Coronary artery (tissue), 2 donors: Measurements from ENCODE around the gene TEDC2.

Experiments used
- DNase-seq: peaks from one replicate; pipeline ENCODE4 v3.0.0-alpha.2; 2017; ENCODE audit warnings: low spot score
- H3K27ac ChIP-seq, 2 donors: fragments of 200-600 bp; sonication (generic); one replicate each; pipeline ENCODE4 v1.5.1; 2016 to 2019
- H3K4me3 ChIP-seq: fragments of 200-600 bp; sonication (generic); 2 replicates; pipeline ENCODE4 v1.5.1; 2016; ENCODE audit warnings: mild to moderate bottlenecking, moderate library complexity
- CTCF ChIP-seq: fragments of 200-600 bp; sonication (generic); IDR thresholded peaks from one replicate; pipeline ENCODE4 v1.5.1; 2019; ENCODE audit warnings: antibody characterized with exemption

The TEDC2 gene

DNA sequence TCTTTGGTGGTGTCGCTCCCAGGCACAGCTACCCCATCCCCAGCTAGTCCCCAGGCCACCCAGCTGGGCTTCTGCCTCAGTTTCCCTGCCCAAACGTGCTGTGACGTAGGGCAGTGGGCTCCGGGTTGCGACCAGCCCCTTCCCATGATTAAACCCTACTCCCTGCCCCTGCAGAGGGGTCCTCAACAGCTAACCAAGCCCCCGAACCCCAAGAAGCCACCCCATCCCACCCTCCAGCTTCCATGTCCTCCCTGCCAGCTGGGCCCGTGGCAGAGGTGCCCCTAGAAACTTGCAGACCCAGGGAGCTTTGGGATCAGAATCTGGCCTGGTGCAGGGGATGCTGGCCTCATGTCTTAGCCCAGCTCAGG lies 10.3 kb downstream of the TEDC2 start:
- no peak overlapping the region for H3K4me3 ChIP-seq
- H3K27ac ChIP-seq, result no peak overlapping the region
- no peak for TF ChIP-seq CTCF
- no peak for DNase-seq

- Histone ChIP-seq H3K4me3 (peak overlapping the region; percentile 64), H3K27ac (no peak overlapping the region)
- TF ChIP-seq CTCF, result no peak
- DNase-seq, result no peak
Observed at GRCh38 chr16:2470603-2471015, 10.7 kb downstream of the TEDC2 start.

DNA sequence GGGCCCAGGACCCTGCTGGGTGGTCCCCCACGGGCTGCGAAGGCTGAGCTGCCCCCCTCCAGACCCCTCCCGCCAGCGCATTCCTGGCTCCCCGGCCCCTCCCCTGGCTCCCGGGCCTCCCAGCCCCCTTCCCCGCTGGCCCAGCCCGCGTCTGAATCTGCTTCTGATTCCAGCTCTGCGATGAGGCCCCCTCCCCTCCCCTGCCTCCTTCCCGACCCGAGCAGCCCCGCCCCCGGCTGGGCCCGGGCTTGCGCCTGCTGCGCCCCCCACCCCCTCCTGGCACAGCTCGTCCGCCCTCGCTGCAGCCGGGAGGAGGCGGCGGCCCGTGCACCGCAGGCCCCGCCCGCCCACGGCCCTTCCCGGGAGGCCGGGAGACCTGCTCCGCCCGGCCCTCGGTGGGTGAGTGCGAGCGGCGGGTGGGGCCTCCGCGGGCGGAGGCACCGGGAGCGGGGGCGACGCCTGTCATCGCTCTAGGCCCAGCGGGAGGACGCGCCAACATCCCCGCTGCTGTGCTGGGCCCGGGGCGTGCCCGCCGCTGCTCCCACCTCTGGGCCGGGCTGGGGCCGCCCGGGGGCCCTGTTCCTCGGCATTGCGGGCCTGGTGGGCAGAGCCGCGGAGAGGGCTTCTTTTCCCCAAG lies 11.2 kb downstream of the TEDC2 start, which contains the start of gene NTN3:
NTN3 (plus strand) TSS at position 282 of the 637 bp plus-strand sequence. CDS start 405 bp downstream, outside the sequence.
- peak within 1 kb of the TSS; percentile 64 for H3K4me3 ChIP-seq

DNA sequence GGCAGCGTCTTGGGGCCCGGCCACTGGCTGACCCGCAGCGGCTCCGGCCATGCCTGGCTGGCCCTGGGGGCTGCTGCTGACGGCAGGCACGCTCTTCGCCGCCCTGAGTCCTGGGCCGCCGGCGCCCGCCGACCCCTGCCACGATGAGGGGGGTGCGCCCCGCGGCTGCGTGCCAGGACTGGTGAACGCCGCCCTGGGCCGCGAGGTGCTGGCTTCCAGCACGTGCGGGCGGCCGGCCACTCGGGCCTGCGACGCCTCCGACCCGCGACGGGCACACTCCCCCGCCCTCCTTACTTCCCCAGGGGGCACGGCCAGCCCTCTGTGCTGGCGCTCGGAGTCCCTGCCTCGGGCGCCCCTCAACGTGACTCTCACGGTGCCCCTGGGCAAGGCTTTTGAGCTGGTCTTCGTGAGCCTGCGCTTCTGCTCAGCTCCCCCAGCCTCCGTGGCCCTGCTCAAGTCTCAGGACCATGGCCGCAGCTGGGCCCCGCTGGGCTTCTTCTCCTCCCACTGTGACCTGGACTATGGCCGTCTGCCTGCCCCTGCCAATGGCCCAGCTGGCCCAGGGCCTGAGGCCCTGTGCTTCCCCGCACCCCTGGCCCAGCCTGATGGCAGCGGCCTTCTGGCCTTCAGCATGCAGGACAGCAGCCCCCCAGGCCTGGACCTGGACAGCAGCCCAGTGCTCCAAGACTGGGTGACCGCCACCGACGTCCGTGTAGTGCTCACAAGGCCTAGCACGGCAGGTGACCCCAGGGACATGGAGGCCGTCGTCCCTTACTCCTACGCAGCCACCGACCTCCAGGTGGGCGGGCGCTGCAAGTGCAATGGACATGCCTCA lies 12.0 kb downstream of the TEDC2 start:
- DNase-seq, result no peak
- Histone ChIP-seq H3K27ac (no peak overlapping the region), H3K4me3 (peak overlapping the region; percentile 64)
- TF ChIP-seq CTCF, result no peak

More for the DNA sequence above, 11.2 kb downstream of the TEDC2 start, which contains the start of gene NTN3:
- DNase-seq, result no peak
- no peak for TF ChIP-seq CTCF
- no peak within 1 kb of the TSS for H3K27ac ChIP-seq

DNA sequence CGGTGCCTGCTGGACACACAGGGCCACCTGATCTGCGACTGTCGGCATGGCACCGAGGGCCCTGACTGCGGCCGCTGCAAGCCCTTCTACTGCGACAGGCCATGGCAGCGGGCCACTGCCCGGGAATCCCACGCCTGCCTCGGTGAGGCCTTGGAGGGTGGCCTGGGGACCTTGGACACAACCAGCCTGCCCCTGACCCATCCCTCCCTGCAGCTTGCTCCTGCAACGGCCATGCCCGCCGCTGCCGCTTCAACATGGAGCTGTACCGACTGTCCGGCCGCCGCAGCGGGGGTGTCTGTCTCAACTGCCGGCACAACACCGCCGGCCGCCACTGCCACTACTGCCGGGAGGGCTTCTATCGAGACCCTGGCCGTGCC lies 12.6 kb downstream of the TEDC2 start:
- H3K27ac ChIP-seq, result no peak overlapping the region
- no peak overlapping the region for H3K4me3 ChIP-seq
- DNase-seq, result no peak
- no peak for TF ChIP-seq CTCF

GRCh38 chr16:2472885-2473445 lies 13.1 kb downstream of the TEDC2 start:
- DNase-seq, result no peak
- Histone ChIP-seq H3K27ac (no peak overlapping the region), H3K4me3 (no peak overlapping the region)
- no peak for TF ChIP-seq CTCF
